Lower leg skin (tissue), 3 donors: ENCODE data around the gene RNF20.

Source experiments
- POLR2A ChIP-seq, 2 donors: fragments of 450-650 bp; IDR thresholded peaks; one replicate each; pipeline ENCODE4 v1.6.1; 2016 to 2017; ENCODE audit warnings: antibody characterized with exemption in 2 of 2, mild to moderate bottlenecking in 1 of 2, moderate library complexity in 1 of 2
- TF ChIP-seq, protein P1 (sequence below), 3 donors: fragments of 450-650 bp; IDR thresholded peaks; one replicate each; pipeline ENCODE4 v1.5.1; 2016; ENCODE audit warnings: antibody characterized with exemption in 3 of 3, mild to moderate bottlenecking in 3 of 3, moderate library complexity in 2 of 3

DNA sequence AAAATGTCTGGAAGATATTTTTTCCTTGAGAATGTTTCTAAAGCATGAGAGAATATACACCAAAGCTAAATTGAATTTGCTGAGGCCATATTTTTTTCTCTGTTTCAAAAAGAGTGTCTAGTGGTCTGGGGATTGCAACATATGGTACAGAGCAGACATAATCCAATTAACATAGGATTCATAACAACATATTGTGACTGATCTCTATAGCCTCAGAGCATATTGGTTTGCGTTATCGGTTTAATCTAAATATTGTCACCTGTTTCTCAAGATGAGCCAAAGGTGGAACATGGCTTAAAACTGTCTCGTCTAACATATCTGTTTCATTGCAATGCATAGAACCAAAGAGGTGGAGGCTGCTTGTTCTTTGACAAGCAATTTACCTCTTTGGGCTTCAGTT, 57.2 kb downstream of the RNF20 start:
- TF ChIP-seq POLR2A (IDR thresholded peaks at IDR 0.05), result no peak
- TF ChIP-seq, protein P1, sequence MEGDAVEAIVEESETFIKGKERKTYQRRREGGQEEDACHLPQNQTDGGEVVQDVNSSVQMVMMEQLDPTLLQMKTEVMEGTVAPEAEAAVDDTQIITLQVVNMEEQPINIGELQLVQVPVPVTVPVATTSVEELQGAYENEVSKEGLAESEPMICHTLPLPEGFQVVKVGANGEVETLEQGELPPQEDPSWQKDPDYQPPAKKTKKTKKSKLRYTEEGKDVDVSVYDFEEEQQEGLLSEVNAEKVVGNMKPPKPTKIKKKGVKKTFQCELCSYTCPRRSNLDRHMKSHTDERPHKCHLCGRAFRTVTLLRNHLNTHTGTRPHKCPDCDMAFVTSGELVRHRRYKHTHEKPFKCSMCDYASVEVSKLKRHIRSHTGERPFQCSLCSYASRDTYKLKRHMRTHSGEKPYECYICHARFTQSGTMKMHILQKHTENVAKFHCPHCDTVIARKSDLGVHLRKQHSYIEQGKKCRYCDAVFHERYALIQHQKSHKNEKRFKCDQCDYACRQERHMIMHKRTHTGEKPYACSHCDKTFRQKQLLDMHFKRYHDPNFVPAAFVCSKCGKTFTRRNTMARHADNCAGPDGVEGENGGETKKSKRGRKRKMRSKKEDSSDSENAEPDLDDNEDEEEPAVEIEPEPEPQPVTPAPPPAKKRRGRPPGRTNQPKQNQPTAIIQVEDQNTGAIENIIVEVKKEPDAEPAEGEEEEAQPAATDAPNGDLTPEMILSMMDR (IDR thresholded peaks at IDR 0.05), result no peak
